Measurements from ENCODE around the gene SMIM14. TPM values are rescaled to one million over a fixed set of nuclear protein-coding genes. Genes with fewer than 3 reads are reported as not detected.

SMIM14 gene
- total RNA-seq, 1 donor from 2014 or later: 42.6 TPM

GRCh38 chr4:39649639-39650265, 11.1 kb upstream of the SMIM14 start:
- TF ChIP-seq CTCF (IDR thresholded peaks at IDR 0.05): no peak
- Mint-ChIP-seq H3K36me3 (ENCODE audit: low read depth) (no peaks in the 10 kb centered on the region), H3K27me3 (ENCODE audit: low read depth) (no peaks in the 10 kb centered on the region), H3K4me1 (ENCODE audit: low read depth) (no peaks in the 10 kb centered on the region), H3K27ac (ENCODE audit: unreplicated experiment) (no peak overlapping the region), H3K9me3 (ENCODE audit: low read depth) (no peaks in the 10 kb centered on the region), H3K4me3 (ENCODE audit: unreplicated experiment) (no peak overlapping the region)
- no peak for DNase-seq (ENCODE audit: low spot score)

GRCh38 chr4:39648827-39649558, 10.3 kb upstream of the SMIM14 start:
- H3K27ac Mint-ChIP-seq (ENCODE audit: unreplicated experiment): no peak overlapping the region
- H3K36me3 Mint-ChIP-seq (ENCODE audit: low read depth): no peaks in the 10 kb centered on the region
- no peak for DNase-seq (ENCODE audit: low spot score)
- H3K4me3 Mint-ChIP-seq (ENCODE audit: unreplicated experiment): no peak overlapping the region
- no peaks in the 10 kb centered on the region for H3K27me3 Mint-ChIP-seq (ENCODE audit: low read depth)
- no peak for TF ChIP-seq CTCF (IDR thresholded peaks at IDR 0.05)
- no peaks in the 10 kb centered on the region for H3K9me3 Mint-ChIP-seq (ENCODE audit: low read depth)
- no peaks in the 10 kb centered on the region for H3K4me1 Mint-ChIP-seq (ENCODE audit: low read depth)

- Mint-ChIP-seq H3K4me1 (ENCODE audit: low read depth) (no peaks in the 10 kb centered on the region), H3K27me3 (ENCODE audit: low read depth) (no peaks in the 10 kb centered on the region), H3K4me3 (ENCODE audit: unreplicated experiment) (no peak overlapping the region), H3K27ac (ENCODE audit: unreplicated experiment) (no peak overlapping the region), H3K36me3 (ENCODE audit: low read depth) (no peaks in the 10 kb centered on the region), H3K9me3 (ENCODE audit: low read depth) (no peaks in the 10 kb centered on the region)
- DNase-seq (ENCODE audit: low spot score): no peak
- no peak for TF ChIP-seq CTCF (IDR thresholded peaks at IDR 0.05)
Measured at GRCh38 chr4:39648213-39648612, 9.5 kb upstream of the SMIM14 start.

- H3K4me3 Mint-ChIP-seq (ENCODE audit: unreplicated experiment): no peak overlapping the region
- H3K27ac Mint-ChIP-seq (ENCODE audit: unreplicated experiment): no peak overlapping the region
- H3K36me3 Mint-ChIP-seq (ENCODE audit: low read depth): no peaks in the 10 kb centered on the region
- no peak for TF ChIP-seq CTCF (IDR thresholded peaks at IDR 0.05)
- peaks cover 13% of the 10 kb centered on the region for H3K4me1 Mint-ChIP-seq (ENCODE audit: low read depth)
- no peak for DNase-seq (ENCODE audit: low spot score)
- no peaks in the 10 kb centered on the region for H3K9me3 Mint-ChIP-seq (ENCODE audit: low read depth)
- H3K27me3 Mint-ChIP-seq (ENCODE audit: low read depth): no peaks in the 10 kb centered on the region
Measured at GRCh38 chr4:39642885-39643552, 4.4 kb upstream of the SMIM14 start.

- peaks cover 21% of the 10 kb centered on the region for H3K4me1 Mint-ChIP-seq (ENCODE audit: low read depth)
- no peaks in the 10 kb centered on the region for H3K36me3 Mint-ChIP-seq (ENCODE audit: low read depth)
- DNase-seq (ENCODE audit: low spot score): no peak
- no peak for TF ChIP-seq CTCF (IDR thresholded peaks at IDR 0.05)
- no peak overlapping the region for H3K4me3 Mint-ChIP-seq (ENCODE audit: unreplicated experiment)
- H3K27me3 Mint-ChIP-seq (ENCODE audit: low read depth): no peaks in the 10 kb centered on the region
- H3K27ac Mint-ChIP-seq (ENCODE audit: unreplicated experiment): no peak overlapping the region
- no peaks in the 10 kb centered on the region for H3K9me3 Mint-ChIP-seq (ENCODE audit: low read depth)
Measured at GRCh38 chr4:39641451-39641850, 2.8 kb upstream of the SMIM14 start.
